NCI-H1092 (cell line): ENCODE data around the gene OOSP4B.
"Not testable (repeated sequence)": the region's sequence is repeated elsewhere in the genome, so short reads cannot be mapped to it uniquely, and the experiment has no call there.

Source experiments
- DNase-seq: peaks from one replicate; lab custom pipeline; 2025; lab: John Stamatoyannopoulos, UW

OOSP4B gene

DNA sequence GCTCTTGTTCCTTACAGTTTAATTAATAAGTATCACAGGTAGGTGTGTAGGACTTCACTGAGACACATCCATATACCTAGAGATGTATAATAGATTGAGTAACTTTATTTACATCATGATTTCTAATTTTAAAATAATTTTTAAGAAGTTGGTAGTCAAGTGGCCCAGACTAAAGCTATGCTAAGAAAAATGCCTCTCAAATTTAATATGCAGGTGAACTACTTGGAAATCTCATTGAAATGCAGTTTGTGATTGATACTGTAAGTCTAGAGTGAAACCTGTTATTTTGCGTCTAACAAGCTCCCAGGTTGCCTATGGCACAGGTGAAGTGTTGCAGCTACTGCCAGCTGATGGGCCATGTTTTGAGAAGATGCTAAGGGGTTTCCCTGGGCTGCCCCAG is at the start of gene OOSP4B:
OOSP4B (plus strand) TSS at position 301 of the 400 bp plus-strand sequence.
- no peak for DNase-seq

DNA sequence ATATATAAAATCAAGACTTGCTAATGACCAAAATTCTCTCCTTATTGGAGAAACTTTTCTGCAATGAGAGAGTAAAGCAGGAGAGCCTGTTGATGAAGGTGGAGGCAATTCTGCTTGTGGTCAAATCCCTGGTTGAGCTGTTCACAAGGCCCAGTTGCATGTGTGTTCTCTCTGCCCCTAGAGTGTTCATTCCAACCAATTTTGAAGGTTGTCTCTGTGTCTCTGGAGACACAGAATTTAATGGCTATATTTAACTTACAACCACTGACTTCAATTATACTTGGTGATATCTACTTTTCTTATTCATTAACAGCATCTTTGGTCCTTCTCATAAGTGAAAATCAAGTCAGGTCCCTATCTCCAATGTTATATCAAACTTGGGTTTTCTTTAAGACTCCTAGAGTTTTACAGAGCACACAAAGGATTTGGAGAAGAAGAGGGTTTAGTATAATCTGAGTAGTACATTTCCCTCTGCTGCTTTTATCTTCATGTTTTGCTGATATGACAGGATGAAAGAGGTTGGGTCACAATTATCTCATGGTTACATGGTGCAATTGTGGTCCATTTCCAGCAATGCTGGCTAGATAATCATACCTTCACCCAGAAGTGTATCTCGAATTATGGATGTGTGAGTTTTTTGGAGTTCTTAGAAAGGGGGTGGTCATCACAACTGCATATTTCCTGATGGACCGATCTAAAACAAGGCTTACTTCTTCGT is 49.1 kb upstream of the OOSP4B start:
- DNase-seq, result no peak

DNA sequence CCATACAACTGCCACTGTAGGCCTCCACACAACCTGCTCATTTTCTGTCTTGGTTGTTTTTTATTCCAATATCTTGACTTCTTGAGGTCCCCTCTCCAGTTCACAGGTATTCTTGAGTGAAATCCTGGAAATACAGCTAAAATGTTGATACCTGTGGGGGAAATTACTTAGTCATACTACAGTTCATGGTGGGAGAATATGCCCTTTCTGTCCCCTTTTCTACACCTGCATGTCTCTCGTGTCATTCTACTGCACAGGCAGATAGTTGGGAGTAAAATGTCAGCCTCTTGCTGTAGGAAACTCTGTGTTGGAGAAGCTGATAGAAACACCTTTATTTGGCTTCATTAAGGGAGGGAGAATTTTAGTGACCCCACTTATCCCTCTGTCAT is 48.6 kb upstream of the OOSP4B start:
- no peak for DNase-seq

DNA sequence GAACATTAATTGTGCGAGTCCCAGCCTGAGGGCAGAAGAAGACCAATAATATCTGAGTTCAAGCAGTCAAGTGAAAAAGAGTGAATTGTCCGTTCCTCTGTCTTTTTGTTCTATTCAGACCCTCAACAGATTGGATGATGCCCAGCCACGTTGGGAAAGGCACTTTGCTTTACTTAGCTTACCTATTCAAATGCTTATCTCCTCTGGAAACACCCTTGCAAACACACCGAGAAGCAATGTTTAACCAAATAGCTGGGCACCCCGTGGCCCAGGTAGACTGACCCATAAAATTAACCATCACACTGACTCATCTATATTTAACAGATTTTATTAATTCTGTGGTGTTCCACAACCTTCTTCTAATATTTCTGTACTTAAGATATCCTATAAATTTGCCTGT is 43.9 kb upstream of the OOSP4B start:
- no peak for DNase-seq

DNA sequence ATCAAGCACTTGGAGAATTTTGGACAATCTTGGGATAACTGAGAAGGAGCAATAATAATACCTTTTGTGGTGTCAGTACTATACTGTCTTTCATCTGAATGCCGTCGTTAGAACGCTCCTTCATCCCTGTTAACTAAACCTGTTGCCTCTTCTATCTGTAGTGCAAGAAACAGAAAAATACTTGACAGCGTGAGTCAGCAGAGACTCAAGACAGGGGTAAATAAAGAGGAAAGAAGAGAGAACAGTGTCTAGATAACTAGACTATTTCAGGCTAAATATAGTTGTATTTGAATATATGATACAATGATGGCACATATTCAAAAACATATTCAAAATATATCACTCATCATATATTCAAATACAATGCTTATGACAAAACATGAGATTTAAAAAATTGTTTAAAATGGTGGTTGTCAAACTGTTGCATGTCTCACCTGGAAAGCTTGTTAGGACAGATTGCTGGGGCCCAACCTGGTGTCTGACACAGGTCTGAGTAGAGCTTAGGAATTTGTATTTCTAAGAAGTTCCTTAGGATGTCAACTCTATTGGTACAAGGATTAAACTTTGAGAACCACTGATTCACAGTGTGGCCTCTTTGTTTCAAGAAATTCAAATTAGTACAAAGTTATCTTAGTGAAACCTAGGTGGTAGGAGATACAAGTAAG is 35.7 kb upstream of the OOSP4B start:
- DNase-seq, result no peak

DNA sequence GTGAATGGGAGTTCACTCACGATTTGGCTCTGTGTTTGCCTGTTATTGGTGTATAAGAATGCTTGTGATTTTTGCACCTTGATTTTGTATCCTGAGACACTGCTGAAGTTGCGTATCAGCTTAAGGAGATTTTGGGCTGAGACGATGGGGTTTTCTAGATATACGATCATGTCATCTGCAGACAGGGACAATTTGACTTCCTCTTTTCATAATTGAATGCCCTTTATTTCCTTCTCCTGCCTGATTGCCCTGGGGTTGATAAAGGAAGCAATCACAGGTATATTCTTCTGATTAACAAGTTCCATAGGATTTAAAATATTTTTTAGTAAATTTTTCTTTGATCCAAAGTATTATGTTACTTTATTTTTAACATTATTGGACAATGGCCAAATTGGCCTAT is 34.9 kb upstream of the OOSP4B start:
- not testable (repeated sequence) for DNase-seq

DNA sequence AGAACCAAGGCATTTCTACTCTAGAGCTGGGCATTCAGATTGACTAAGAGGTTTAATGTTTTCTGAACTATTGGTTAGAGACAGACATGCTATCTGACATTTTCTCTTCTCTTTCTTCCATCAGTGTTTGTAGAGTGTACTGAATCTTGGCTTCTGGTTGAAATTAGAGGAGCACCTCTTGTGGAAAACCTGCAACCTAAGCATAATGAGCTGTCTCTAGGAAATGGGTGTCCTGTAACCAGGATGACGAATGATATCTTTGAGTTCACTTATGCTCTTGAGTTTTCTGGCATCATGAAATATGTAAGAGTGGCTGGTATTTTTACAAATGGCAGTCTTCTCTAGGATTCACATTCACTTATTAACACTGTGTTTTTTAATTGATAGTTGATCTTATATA is 33.8 kb upstream of the OOSP4B start:
- DNase-seq, result no peak

DNA sequence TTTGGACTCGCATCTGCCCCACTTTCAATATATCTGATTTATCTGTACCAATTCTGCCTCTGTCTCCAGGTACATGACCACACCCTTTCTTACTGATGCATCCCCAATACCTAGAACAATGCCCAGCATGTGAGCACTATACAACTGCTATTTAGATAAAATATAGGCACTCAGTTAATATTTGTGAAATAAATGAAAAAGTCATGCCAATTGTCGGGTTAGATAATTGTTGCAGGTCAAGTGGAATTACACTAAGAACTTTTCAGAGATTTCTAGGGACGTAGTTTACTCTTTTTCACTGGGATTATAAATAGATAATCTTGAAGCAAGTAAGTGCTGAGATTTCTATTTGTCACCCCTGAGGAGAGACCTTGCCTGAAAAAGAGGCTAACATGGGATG is 32.6 kb upstream of the OOSP4B start:
- no peak for DNase-seq

DNA sequence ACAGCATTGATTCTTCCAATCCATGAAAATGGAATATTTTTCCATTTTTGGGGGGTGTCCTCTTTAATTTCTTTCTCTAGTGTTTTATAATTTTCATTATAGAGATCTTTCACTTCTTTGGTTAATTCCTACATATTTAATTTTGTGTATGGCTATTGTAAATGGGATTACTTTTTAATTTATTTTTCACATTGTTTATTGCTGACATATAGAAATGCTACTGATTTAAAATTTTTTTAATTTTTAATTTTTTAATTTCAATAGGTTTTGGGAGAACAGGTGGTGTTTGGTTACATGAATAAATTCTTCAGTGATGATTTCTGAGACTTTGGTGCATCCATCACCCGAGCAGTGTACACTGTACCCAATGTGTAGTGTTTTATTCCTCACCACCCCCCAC is 26.6 kb upstream of the OOSP4B start:
- no peak for DNase-seq

DNA sequence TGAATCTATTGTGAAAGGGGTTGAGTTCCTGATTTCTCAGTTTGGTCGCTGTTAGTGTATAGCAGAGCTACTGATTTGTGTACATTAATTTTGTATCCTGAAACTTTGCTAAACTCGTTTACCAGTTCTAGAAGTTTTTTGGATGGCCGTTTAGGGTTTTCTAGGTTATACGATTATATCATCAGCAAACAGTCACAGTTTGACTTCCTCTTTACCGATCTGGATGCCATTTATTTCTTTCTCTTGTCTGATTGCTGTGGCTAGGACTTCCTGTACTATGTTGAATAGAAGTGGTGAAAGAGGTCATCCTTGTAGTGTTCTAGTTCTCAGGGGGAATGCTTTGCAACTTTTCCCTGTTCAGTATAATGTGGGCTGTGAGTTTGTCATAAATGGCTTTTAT is 24.6 kb upstream of the OOSP4B start:
- DNase-seq, result no peak

DNA sequence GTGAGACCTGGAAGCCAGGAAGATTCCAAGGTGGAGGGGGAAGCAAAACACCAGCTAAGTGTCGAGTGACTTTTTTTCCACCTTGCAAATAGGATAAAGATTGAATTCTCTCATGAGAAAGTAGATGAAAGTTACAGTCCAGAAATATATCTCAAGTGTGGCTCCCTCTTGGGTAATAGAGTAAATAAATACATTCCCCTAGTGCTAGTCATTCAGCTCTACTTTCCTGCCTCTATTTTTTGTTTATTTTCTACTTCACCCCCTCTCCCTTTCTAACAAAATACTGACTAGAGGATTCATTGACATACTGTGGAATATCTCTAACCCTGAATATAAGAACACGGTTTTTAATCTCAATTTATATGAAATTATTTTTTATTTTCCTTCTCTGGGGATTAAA is 19.2 kb upstream of the OOSP4B start:
- no peak for DNase-seq

DNA sequence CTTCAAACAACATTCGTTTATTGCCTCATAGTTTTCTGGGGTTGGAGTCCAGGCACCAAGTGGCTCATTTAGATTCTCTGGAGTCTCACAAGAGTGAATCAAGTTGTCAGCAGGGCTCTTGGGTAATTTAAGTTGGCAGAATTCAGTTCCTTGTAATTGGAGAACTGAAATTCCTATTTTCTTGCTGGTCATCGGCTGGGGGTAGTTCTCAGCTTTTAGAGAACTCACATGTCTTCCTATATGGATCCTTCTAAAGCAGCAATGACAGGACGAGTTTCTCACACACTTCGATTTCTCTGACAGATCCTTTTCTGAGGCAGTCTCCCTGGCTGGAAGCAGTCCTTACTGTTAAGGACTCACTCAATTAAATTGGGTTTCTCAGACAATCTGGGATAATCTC is 17.3 kb upstream of the OOSP4B start:
- DNase-seq, result no peak

DNA sequence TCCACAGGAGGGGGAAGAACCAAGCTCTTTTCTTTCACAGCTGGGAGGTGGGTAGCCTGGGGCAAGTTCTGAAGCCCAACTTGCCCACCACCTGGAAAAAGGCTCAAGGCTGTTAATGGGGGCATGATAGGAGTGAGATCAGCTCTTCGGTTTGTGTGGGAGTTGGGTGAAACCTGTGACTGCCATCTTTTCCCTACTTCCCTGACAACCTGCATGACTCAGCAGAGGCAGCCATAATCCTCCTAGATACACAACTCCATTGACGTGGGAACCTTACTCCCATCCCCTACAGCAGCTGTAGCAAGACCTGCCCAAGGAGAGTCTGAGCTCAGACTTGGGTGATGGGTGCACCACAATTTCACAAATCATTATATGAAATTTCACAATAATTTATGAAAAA is 13.3 kb upstream of the OOSP4B start:
- no peak for DNase-seq

DNA sequence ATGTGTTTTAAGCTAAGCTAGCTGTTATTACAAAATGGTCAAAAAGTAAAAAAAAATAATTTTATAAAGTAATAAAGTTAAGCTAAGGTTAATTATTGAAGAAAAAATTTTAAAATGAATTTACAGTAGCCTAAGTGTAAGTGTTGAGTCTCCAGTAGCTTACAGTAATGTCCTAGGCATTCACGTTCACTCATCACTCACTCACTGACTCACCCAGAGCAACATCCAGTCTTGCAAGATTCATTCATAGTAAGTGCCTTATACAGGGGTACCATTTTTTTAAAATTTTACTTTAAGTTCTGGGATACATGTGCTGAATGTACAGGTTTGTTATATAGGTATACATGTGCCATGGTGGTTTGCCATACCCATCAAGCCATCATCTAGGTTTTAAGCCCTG is 11.6 kb upstream of the OOSP4B start:
- no peak for DNase-seq

DNA sequence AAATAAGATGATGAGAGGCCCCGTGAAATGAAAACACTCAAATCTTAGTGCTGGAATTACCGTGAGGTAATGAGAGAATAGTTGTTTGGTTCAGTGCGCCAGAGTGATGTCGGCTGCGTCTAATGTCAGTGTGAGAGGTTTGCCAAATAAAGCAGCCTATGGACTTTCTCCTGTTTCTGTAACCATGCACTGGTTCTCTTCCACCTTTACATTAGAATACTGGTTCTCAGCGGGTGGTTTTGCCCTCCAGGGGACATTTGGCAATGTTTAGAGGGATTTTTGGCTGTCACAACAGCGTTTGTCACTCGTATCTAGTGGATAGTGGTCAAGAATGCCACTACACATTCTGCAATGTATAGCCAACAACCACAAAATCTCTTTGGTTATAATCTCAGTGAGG is 1.1 kb downstream of the OOSP4B start:
- DNase-seq, result no peak

DNA sequence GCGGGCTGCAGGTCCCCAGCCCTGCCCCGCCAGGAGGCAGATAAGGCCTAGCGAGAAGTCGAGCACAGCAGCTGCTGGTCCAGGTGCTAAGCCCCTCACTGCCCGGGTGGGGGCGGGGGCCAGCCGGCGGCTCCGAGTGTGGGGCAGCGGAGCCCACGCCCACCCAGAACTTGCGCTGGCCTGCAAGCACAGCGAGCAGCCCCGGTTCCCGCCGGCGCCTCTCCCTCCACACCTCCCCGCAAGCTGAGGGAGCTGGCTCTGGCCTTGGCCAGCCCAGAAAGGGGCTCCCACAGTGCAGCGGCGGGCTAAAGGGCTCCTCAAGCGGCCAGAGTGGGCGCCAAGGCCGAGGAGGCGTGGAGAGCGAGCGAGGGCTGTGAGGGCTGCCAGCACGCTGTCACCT is 3.4 kb downstream of the OOSP4B start:
- not testable (repeated sequence) for DNase-seq

DNA sequence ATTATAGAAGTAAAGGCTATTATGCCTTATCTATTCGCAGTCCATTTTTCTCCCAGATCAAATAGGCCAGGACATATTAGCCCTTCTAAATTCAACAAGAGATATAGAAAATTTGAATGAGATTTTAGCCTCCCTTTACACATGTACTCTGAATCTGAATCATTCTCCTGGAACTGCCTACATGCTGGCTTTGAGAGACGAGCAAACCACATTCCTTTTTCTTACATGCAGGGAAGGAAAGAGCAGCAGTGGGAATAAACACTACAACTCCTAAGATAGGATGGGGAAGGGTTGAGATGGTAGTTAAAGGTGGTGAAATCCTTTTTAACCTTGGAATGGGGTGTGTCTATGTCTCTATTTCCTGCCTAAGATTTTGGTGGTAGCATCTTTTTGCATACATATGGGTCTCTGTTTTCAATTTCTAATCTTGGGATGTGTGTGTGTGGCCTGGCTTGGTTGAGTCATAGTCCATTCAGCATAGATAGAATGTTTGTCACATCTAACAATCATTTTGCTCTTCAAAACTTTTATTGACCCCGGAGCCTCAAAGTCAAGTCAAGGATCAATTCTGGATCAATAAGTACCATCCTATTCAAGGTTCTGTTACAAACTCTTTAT is 12.1 kb downstream of the OOSP4B start:
- DNase-seq, result no peak

DNA sequence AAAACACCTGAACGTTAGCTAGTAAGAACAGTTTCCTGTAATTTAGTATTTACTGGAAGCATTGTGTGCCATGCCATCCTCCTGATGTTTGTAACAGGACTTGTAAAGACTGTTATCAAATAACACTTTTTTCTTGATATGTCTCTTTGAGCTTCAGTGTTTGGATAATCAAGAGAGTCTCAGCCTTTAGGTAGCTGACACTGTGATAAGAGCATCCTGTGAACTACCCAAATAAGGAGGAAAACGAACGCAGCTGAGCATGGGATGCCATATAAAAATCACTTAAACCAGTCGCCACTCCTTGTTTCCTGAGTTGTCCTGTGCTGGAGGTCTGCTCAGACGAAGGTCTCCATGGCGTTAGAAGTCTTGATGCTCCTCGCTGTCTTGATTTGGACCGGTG is 23.1 kb downstream of the OOSP4B start, which contains the start of gene OOSP2:
OOSP2 (plus strand) TSS at position 301 of the 400 bp plus-strand sequence; CDS start at position 352, 51 bp downstream.
- no peak for DNase-seq

DNA sequence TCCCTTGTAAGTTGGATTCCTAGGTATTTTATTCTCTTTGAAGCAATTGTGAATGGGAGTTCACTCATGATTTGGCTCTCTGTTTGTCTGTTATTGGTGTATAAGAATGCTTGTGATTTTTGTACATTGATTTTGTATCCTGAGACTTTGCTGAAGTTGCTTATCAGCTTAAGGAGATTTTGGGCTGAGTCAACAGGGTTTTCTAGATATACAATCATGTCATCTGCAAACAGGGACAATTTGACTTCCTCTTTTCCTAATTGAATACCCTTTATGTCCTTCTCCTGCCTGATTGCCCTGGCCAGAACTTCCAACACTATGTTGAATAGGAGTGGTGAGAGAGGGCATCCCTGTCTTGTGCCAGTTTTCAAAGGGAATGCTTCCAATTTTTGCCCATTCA is 33.4 kb downstream of the OOSP4B start:
- not testable (repeated sequence) for DNase-seq

DNA sequence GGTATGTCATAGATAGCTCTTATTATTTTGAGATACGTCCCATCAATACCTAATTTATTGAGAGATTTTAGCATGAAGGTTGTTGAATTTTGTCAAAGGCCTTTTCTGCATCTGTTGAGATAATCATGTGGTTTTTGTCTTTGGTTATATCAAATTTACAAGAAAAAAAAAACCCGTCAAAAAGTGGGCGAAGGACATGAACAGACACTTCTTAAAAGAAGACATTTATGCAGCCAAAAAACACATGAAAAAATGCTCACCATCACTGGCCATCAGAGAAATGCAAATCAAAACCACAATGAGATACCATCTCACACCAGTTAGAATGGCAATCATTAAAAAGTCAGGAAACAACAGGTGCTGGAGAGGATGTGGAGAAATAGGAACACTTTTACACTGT is 33.9 kb downstream of the OOSP4B start:
- DNase-seq, result not testable (repeated sequence)

DNA sequence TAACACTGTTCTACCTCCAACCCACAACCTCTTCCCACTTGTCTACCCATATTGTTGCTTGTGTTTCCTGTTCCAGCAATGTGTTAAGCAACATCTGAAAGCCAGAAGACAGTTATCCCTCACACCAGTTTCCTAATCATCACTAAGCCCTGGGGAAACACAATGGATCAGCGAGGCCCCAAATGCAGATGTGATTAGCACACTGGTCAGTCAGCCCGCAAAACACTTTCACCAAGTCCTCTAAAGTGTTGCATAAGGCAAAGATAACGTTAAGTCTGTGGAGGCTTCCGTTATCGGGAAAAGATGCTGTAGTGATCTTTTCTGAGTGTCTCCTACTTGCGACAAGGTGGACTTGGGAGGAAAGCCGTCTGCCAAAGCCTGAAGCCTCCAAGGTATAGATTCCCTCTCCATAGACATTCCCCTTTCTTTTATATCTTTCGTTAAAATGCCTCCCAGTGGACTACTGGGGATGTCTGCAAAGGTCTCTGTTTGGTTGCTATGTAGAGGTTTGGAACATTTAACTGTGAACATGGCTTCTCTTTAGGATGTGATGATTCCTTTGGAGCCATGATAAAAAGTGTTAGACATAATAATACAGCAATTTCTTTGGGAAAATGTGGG is 39.5 kb downstream of the OOSP4B start, which contains the start of gene MS4A3:
MS4A3 (plus strand) TSS at position 317 of the 621 bp plus-strand sequence. CDS start 4,496 bp downstream, outside the sequence.
- no peak for DNase-seq

DNA sequence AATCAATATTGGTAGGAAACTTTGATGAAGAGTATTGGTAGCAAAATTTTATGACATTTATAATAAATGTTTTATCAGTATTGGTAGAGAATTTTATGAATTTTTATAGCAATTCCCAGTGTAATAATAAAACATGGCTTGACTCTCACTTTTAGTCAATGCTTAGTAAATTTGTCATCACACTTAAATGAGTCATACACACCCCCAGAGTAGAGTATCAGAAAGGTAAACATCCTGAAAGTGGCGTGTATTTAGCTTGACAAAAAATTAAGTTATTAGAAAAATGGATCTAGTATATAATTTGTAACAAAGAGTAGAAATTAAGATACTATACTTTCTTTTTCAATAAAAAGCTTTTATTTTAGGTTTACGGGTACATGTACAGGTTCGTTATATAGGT is 42.1 kb downstream of the OOSP4B start:
- DNase-seq, result no peak
